Activated CD8-positive, alpha-beta memory T cell treated with anti-CD3 and anti-CD28 coated beads, Interleukin-2, amount 50 U/mL, for 1 hour (primary cell): ENCODE data around the gene PSMD12.
"Not testable (repeated sequence)": the region's sequence is repeated elsewhere in the genome, so short reads cannot be mapped to it uniquely, and the experiment has no call there.

Source experiments
- DNase-seq: peaks from one replicate; pipeline ENCODE4 v3.0.0-alpha.2; 2020; ENCODE audit errors: extremely low read depth

PSMD12 gene

DNA sequence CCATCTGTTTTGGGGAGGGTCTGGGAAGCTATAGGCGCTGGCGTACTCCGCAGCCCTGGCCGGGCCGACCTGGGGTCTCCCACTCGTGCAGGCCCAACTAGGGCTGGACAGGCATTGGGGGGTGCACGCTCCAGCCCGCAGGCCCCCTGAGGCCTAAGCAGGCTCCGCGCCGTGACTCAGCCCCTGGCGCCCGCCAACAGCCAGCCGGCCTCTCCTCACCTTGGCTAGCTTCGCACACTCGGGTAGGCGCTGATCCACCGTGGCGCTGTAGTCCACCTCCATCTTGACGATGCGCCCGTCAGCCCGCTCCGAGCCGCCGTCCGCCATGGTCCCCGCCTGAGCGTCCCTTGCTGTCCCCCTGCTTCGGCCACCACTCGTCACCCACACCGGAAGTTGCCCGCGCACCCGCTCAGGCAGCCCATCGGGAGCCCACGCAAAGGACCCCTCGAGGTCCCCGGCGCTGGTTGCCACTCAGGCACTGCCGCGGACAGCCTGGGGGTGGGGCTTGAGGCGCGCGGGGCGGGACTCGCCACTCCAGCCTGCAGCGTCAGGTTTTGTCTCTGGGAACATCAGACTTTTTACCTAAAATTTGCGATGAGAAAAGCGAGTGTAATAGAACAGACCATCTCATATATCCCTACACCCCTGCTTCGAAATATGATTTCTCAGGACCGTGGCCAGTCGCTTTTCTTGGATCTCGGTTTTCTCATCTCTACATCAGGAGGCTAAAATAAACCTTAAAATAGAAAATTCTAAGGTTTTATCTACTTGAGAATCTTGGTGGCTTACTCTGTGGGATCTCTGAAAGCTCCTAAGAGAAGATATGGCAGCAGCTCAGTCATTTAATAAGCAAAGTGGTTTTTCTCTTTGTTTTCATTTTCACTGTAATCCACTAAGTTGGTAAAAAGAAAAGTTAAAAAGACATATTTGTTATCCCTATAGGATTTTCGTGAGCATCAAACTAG lies at the start of gene PSMD12:
PSMD12 (minus strand) TSS at position 385 of the 965 bp plus-strand sequence; CDS start at position 327, 58 bp downstream.
- no peak for DNase-seq

DNA sequence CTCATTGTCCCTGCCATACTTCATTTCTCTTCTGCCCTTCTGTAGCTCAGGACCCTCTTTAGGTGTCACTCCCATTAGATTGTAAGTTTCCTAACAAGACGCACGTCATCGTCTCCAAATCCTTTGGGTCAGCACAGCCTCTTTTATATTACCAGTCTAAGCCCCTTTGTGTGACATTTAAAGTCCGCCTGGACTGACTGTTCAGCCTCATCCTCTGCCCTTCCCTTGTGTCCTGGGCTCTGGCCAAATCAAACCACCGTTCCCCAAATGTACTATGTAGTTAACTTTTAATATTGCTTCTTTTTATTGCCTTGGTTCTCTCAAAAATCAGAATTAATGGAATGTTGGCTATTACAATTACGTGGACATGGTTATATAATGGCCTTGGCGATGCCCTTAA lies 48.9 kb upstream of the PSMD12 start:
- no peak for DNase-seq

DNA sequence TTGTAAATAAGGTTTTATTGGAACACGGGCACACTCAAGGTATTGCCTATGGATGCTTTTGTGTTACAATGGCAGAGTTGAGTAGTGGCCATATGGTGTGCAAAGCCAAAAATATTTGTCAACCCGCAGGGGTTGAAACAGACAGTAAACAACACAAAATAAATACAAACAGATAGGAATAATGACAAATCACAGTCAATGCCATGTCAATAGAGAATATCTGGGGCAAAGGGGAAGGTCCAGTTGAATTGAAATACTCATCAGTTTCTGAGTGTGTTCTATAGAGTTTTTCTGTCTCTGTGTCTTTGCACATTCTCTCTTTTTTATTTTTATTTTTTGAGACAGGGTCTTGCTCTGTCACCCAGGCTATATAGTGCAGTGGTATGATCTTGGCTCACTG lies 48.2 kb upstream of the PSMD12 start:
- DNase-seq: no peak

DNA sequence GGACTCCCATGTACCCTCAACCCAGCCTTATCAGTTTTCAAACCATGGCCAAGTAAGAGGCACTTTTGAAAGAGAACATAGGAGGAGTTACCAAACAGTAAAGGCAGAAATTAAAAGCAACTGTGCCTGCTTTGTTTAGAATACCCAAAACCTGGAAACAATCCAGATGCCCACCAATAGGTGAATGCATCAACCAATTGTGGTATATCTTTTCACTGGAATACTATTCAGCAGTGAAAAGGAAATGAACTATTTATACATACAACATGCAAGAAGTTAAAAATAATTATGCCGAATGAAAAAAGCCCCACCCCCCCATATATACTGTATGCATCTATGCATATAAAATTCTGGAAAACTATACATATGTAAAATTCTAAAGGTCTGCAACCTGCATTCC lies 47.8 kb upstream of the PSMD12 start:
- no peak for DNase-seq

DNA sequence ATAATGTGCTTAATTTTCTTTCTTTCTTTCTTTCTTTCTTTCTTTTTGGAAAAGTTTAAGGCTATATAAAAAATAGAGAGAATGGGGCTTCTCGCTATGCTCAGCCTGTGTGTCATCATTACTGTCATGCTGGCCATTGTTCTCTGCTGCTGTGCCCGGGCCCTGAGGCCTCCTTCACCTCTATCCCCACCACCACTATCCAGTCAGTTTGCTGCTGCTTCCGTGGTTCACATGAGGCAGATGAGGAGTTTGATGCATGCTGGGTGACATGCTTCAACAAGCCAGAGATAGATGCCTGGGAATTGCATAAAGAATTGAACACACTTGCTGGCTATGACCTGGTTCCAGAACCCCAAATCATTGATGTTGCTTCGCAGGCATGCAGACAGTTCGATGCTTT lies 47.0 kb upstream of the PSMD12 start:
- DNase-seq: no peak

DNA sequence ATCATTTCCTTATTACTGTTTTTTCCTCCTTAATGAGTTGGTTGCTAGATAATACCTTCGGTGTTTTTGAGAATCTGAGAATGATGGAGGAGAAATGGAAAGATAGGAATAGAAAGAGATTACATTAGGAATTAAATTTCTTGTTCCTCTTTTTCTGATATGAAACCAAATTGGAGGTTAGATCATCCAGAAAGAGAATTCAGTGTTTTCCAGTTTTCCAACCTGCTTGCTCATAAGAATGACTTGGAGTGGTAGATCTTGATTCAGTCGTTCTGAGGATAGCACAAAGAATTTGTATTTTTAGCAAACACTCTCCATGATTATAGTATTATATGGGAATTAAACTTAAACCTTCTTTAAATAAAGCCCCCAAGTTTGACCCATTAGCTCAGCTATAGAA lies 46.6 kb upstream of the PSMD12 start:
- DNase-seq: no peak

DNA sequence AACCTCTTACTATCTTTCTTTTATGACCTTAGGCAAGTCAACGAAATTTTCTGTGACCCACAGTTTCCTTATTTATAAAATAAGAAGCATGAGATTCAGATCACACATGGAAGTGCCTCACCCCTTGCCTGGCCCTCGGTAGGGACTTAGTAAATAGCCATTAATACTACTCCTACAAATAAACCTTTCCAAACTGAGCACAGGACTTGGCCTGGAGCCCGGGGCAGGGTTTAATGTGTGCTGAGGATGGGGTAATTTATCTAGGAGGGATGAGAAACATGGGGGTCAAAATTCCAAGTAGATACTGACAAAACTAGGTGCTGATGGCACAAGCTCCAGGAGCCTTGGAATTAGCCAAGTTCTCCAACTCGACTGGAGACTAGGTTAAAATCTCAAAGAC lies 45.7 kb upstream of the PSMD12 start:
- DNase-seq: no peak

DNA sequence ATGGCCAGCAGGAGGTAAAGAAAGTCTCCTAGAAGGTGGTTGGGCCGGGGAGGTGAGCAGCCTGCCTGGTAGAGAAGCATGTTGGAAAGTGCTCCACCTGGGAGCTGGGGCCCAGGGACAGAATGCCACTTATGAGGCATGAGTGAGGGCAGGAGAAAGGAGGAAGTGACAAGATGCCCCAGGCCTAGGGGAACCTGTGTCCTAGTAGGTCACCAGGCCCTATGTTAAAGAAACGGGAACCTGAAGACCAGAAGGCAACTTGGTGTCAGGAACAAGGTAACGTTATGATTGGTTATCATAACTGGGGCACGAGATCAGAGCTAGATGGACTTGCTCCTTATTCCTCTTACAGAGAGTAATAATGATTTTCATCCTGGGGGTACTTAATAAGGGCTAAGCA lies 45.0 kb upstream of the PSMD12 start:
- no peak for DNase-seq

DNA sequence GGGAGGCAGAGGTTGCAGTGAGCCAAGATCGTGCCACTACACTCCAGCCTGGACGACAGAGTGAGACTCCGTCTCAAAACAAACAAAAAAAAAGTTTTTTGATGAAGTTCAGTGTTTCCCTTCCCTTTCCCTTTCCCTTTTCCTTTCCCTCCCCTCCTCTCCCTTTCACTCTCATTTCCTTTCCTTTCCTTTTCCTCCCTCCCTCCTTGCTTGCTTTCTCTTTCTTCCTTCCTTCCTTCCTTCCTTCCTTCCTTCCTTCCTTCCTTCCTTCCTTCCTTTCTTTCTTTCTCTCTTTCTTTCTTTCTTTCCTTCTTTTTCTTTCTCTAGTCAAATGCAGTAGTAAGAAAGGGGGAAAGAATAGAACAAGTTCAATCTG lies 42.1 kb upstream of the PSMD12 start:
- DNase-seq: not testable (repeated sequence)

DNA sequence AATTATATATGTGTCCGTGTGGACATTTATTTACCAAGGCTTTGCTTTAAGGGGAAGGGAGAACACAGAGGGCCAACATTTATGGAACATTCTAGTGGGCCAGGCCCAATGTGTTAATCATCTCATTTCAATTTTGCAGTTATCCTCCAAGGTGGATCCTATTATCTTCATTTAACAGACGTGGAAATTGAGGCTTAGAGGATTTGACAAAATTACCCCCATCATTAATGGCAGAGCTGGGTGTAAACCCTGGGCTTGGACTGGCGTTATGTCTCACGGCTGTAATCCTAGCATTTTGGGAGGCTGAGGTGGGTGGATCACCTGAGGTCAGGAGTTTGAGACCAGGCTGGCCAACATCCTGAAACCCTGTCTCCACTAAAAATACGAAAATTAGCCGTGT lies 37.1 kb upstream of the PSMD12 start:
- no peak for DNase-seq

DNA sequence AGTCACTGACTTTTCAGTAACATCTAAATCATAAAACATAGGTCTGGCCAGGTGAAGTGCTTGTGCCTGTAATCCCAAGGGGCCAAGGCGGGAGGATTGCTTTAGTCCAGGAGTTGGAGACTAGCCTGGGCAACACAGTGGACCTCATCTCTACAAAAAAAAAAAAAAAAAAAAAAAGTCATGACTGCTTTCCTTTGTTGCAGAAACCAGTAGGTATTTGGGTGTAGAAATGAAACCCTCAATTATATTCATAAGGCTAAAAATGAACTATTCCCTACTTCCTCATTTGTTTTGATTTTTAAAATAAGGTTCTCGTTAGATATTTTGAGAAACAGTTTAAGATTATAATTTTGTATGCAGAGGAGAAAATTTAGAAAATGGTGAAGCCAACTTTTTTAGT lies 36.7 kb upstream of the PSMD12 start:
- no peak for DNase-seq

DNA sequence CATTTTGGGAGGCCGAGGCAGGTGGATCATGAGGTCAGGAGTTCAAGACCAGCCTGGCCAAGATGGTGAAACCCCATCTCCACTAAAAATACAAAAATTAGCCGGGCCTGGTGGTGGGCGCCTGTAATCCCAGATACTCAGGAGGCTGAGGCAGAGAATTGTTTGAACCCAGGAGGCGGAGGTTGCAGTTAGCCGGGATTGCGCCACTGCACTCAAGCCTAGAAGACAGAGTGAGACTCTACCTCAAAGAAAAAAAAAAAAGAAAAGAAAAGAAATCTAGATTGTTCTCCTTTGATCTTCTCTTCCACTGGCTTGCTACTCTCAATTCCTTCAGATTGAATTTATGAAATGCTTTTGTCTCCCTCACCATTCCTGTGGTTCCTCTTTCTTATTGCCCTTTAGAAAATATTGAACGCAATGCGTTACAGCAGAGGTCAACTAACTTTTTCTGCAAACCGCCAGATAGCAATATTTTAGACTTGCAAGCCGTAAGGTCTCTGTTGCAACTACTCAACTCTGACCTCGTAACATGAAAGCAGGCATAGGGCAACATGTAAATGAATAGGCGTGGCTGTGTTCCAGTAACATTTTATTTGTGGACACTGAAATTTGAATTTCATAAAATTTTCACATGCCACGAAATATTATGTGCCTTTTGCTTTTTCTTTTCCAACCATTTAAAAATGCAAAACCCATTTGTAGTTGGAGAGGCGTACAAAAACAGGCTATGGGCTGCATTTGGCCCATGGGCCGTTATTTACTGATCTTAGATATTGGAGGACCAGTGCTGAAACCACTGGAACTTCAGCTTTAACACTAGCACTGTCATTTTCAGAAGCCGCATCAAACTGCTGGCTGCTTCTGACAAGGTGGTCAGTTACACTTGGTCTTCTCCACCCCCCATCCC lies 35.5 kb upstream of the PSMD12 start:
- DNase-seq: no peak

DNA sequence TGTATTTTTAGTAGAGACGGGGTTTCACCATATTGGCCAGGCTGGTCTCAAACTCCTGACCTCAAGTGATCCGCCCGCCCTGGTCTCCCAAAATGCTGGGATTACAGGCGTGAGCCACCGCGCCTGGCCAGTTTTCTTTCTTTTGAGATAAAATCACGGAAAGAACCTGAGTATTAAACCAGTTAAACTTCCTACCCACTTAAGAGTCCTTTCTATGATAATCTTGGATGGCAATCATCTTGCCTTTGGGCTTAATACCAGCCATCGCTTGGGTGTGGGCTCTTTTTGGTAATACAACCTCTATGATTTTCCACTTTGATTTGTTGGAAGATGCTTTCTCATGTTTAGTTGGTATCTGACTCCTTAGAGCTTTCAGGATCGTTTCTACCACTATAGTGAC lies 34.7 kb upstream of the PSMD12 start:
- DNase-seq: no peak

DNA sequence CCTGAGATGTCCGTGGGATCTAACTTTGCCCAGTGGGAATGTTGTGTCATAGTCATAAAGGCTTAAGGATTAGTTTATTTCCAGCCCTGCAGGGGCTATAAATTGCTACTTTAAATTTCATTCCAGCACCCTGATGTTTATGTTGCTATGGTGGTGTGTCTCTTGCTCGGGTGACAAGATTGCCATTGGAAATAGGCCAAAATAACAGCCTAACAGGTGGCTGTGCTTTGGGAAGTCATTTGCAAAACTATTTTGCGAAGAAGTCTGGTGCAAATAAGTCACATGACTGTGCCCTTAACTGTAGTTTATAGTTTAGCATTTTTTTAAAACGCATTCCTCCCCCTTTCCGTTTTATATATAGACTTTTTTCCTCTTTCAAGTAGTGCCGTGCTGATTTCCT lies 33.8 kb upstream of the PSMD12 start:
- DNase-seq: no peak

DNA sequence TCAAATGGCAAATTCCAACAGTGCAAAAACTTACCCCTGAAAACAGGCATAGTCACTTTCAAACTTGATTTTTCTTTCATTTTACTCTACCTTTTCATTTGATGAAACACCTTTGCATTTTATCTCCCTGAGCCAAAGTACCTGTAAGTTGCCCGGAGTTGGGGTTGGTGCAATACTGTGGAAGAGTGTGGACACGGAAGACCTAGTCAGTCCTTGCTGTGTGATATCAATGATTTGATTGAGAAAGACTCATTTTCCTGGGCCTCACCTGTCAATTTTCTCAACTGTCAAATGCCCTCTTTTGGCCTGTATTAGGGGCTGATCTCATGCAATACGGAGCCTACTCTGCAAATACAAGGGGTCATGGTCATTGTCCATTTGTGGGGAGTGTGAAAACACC lies 33.3 kb upstream of the PSMD12 start:
- no peak for DNase-seq

DNA sequence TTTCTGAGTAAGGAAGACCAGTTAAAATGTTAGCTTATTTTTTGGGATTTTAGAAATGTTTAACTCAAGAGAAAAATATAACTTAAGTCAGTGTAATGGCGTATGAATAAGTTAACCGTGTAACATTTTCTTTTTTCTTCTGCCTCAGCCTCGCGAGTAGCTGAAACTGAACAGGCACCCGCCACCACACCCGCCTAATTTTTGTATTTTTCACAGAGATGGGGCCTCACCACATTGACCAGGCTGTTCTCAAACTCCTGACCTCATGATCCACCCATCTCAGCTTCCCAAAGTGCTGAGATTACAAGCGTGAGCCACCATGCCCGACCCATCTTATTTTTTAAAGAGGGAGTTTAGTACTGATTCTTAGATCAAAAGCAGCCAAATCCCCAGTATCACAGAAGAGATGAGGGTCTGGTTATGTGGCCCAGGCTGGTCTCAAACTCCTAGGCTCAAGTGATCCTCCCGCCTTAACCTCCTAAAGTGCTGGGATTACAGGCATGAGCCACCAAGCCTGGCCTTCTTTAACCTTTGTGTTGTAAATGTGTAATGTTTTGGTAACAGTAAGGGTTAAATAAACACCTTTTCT lies 27.5 kb upstream of the PSMD12 start:
- DNase-seq: no peak

DNA sequence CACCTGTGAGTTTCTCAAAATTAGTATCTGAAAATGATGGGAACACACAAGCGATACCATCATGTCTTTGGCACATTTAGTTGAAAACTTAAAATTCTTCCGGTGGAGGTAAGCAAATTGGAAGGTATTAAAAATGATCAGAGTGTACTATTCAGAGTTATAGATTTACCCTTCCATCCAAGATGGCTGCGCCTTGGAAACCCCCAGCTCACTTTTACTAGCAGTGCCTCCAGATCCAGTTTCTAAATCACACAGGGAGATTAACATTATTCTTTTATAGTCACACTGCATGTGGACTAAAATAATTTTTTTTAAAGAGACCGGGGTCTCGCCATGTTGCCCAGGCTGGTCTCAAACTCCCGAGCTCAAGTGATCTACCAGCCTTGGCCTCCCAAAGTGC lies 25.7 kb upstream of the PSMD12 start:
- no peak for DNase-seq

DNA sequence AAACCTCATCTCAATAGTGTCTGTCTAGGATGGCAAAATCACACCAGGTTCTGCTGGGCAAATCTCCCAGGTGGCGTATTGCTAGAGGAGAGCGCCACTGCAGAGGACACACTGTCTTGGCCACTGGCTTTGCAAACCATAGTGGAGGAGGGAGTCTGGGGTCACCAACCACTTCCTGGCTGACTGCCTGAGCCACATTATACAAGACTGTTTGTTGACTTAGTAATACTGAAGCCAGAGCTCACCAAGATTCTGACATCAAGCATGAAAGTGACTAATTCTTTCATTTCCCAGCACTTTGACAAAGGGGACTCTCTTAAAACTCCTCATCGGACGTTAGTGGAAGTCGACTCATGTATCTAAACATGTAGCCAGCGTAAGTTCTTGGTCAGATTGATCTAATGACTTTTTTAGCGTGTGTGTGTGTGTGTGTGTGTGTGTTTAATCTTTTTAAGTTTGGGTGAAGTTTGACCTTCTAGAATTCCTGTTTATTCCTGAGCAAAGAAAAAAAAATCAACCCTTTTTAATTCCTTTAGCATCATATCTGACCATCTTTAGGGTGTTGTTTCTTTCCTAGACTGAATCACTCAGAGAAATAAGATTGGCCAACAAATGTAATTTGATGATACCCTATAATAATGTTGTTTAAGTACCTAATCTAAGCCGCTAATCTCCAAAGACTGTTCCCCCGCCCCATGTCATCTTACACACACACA lies 24.4 kb upstream of the PSMD12 start:
- no peak for DNase-seq

DNA sequence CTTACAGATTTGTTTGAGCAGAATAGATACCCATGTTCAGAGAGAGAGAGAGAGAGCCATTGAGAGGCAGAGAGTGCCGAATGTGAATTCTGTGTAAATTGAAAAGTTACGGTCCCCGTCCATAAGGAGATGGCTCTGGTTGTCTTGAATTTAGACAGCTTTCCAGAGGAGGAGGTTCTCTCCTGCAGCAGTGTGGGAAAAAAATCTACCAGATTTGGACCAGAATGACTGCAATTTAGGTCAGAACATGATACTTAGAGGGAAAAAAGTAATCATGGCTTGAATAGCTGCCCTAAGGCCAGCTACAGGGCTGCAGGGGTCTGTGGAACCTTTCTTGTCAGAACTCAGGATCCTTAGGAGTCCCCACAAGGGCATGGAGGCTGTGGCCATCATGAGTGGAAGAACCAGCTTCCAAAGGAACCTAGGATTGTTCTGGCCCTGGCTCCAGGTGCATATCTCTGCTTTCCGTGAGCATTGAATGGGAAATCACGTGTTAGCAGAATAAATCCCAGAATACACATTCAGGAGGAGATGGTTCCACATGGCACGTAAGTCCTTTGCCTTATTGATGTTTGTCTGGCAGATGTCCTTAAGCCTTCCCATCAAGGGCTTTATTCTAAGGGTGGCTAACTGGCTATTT lies 23.7 kb upstream of the PSMD12 start:
- no peak for DNase-seq

DNA sequence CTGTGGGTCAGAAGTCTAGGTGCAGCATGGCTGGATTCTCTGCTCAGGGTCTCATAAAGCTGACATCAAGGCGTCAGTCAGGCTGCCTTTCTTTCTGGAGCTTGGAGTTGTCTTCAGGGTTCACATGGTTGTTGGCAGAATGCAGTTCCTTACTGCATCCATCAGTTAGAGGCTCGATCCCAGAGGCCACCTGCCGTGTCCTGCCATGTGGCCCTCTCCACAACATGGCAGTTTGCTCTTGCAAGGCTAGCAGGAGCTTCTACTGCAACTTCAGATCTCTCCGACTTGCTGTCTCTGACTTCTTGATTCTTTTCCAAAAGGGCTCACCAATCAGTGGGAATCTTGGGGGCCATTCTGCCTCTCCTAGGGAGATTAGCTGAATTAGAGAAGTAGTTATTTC lies 22.6 kb upstream of the PSMD12 start:
- no peak for DNase-seq

DNA sequence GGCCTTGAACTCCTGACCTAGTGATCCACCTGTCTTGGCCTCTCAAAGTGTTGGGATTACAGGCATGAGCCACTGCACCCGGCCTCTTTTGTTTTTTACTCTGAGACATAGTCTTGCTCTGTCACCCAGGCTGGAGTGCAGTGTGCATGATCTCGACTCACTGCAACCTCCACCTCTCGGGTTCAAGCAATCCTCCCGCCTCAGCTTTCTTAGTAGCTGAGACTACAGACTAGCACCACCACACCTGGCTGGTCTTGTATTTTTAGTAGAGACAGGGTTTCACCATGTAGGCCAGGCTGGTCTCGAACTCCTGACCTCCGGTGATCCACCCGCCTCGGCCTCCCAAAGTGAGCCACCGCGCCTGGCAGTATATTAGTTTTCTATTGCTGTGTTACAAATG lies 22.2 kb upstream of the PSMD12 start:
- not testable (repeated sequence) for DNase-seq
